GM18511 (cell line): ENCODE measurements around the gene EXOC6.

Experiments
- ATAC-seq: cut with Tn5 transposase; IDR thresholded peaks from one replicate; pipeline ENCODE4 v1.9.1; 2021; ENCODE audit warnings: mild to moderate bottlenecking, moderate library complexity; ENCODE audit not compliant: unreplicated experiment

EXOC6 gene

GRCh38 chr10:93103953-93104352 lies 255.6 kb downstream of the EXOC6 start:
- no peak for ATAC-seq

DNA sequence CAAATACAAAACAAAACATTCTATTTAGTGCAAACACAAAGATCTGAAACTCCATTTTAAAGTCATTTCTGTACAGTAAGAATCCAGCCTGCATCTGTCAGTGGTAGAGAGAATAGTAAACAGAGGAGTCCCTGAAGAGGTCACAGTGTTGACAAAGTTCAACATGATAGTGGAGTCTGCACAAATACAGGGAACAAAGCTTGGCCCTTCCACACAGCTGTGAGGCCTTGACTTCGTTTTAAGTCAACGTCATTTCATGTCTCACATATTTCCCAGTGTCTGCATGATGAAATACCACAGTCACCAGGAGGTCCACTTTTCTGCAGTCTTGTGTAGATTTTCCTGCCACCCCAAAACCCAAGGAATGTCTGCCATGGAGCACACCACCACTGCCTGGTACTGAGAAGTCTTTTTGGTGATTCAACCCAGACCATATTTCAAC lies 258.3 kb downstream of the EXOC6 start:
- ATAC-seq = no peak
